CD4-positive, alpha-beta memory T cell (primary cell): ENCODE data around the gene PCBP3. TPM values are rescaled to one million over a fixed set of nuclear protein-coding genes. Genes with fewer than 3 reads are reported as not detected.

ENCODE experiments used
- CTCF ChIA-PET: fragments of 350-600 bp; sonication (Branson Sonifier 250); formaldehyde crosslinking; loops from one replicate; lab custom pipeline; 2021; ENCODE audit warnings: inconsistent platforms; ENCODE audit not compliant: partially characterized antibody; lab: Charles Lee
- POLR2A ChIA-PET: fragments of 350-600 bp; sonication (Branson Sonifier 250); formaldehyde crosslinking; loops from one replicate; lab custom pipeline; 2021; ENCODE audit not compliant: partially characterized antibody; lab: Charles Lee
- DNase-seq, 5 donors: peaks; one replicate each; pipeline versions ENCODE4 v3.0.0 to v3.0.0-alpha.2; 2020 to 2022; ENCODE audit warnings: mixed read lengths in 1 of 5
- H3K27ac ChIP-seq: one replicate; pipeline ENCODE4 v1.7.0; 2013; ENCODE audit warnings: low read depth, low read length
- H3K27me3 ChIP-seq: 2 replicates; pipeline ENCODE4 v1.7.0; 2013; ENCODE audit warnings: mild to moderate bottlenecking, low read length, moderate library complexity; ENCODE audit not compliant: insufficient read depth
- H3K36me3 ChIP-seq: 2 replicates; pipeline ENCODE4 v1.7.0; 2013; ENCODE audit warnings: mild to moderate bottlenecking, low read length, moderate library complexity; ENCODE audit not compliant: insufficient read depth
- H3K4me1 ChIP-seq: 2 replicates; pipeline ENCODE4 v1.7.0; 2013; ENCODE audit warnings: mild to moderate bottlenecking, low read length, moderate library complexity; ENCODE audit not compliant: insufficient read depth
- H3K4me3 ChIP-seq, 2 donors: one replicate each; pipeline ENCODE4 v1.7.0; 2013; ENCODE audit warnings: low read length in 2 of 2, mild to moderate bottlenecking in 1 of 2
- H3K9me3 ChIP-seq, 2 donors: one replicate each; pipeline ENCODE4 v1.7.0; 2013; ENCODE audit warnings: low read length in 2 of 2, control low read depth in 1 of 2; ENCODE audit not compliant: control insufficient read depth in 1 of 2
- H3K27ac Mint-ChIP-seq, 7 donors: one replicate each; pipeline ENCODE4 v1.8.0; 2020 to 2021; ENCODE audit warnings: mixed read lengths in 7 of 7, mild to moderate bottlenecking in 6 of 7, inconsistent platforms in 3 of 7, moderate library complexity in 3 of 7
- H3K27me3 Mint-ChIP-seq, 2 donors: one replicate each; pipeline ENCODE4 v1.8.0; 2020 to 2021; ENCODE audit warnings: mixed read lengths in 2 of 2
- H3K36me3 Mint-ChIP-seq, 2 donors: one replicate each; pipeline ENCODE4 v1.8.0; 2020 to 2021; ENCODE audit warnings: mixed read lengths in 2 of 2, inconsistent platforms in 1 of 2, mild to moderate bottlenecking in 1 of 2
- H3K4me1 Mint-ChIP-seq, 4 donors: one replicate each; pipeline ENCODE4 v1.8.0; 2020 to 2021; ENCODE audit warnings: mixed read lengths in 4 of 4, mild to moderate bottlenecking in 1 of 4
- H3K4me3 Mint-ChIP-seq, 8 donors: one replicate each; pipeline ENCODE4 v1.8.0; 2020 to 2021; ENCODE audit warnings: mixed read lengths in 8 of 8, mild to moderate bottlenecking in 7 of 8, moderate library complexity in 6 of 8, inconsistent platforms in 3 of 8
- H3K9me3 Mint-ChIP-seq, 8 donors: one replicate each; pipeline ENCODE4 v1.8.0; 2020 to 2021; ENCODE audit warnings: mixed read lengths in 8 of 8, mild to moderate bottlenecking in 5 of 8, inconsistent platforms in 3 of 8, moderate library complexity in 1 of 8
- intact Hi-C: fragments of 100-400 bp; cut with micrococcal nuclease; formaldehyde crosslinking; loops from one replicate; pipeline ENCODE4 v1.15.1; 2023
- polyA plus RNA-seq, 2 donors: library from polyadenylated mRNA; unstranded; fragments of 300-500 nt; fragmentation: Illumina TruSeq; gene quantifications; one replicate each; pipeline ENCODE4 v1.2.3, GENCODE V29; 2021
- total RNA-seq, 2 experiments: library from RNA; stranded (reverse); gene quantifications; one replicate each; pipeline ENCODE4 v1.2.3, GENCODE V29; 2021

Gene PCBP3
- total and polyA plus RNA-seq, 4 experiments from 2014 or later, result 0.36 to 1.6 (median 1.0) TPM

DNA sequence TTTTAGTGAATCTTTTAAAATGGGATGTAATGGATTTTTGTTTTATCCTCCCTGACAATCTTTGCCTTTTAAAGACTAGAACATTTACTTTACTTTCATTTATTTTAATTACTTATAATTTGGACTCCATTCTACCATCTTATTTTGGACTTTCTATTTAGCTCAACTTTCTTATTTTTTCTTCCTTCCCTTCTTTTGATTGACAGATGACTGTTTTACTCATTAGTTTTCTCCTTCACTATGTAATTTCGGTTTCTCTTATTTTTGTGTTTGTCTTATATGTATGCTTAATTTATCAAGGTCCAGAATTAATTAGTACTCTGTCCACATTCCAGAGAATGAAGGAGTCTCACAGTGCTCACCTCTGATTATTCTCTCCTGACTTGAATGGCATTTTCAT lies 109.9 kb downstream of the PCBP3 start:
- Mint-ChIP-seq H3K27me3 (no peaks in the 10 kb centered on the region), H3K9me3 (peaks cover 0 to 10% (median 7%) of the 10 kb centered on the region in 8 donors), H3K36me3 (peaks cover 0 to 4% of the 10 kb centered on the region in 2 donors), H3K4me1 (no peaks in the 10 kb centered on the region), H3K4me3 (no peak overlapping the region), H3K27ac (no peak overlapping the region)
- H3K27ac ChIP-seq, result no peak overlapping the region
- H3K4me1 ChIP-seq, result no peaks in the 10 kb centered on the region
- ChIA-PET CTCF (no interaction called here), POLR2A (no interaction called here)
- H3K27me3 ChIP-seq, result no peaks in the 10 kb centered on the region
- H3K9me3 ChIP-seq, result no peaks in the 10 kb centered on the region
- DNase-seq, result no peak
- intact Hi-C loops, result no loop called here
- H3K36me3 ChIP-seq, result no peaks in the 10 kb centered on the region
- no peak overlapping the region for H3K4me3 ChIP-seq

DNA sequence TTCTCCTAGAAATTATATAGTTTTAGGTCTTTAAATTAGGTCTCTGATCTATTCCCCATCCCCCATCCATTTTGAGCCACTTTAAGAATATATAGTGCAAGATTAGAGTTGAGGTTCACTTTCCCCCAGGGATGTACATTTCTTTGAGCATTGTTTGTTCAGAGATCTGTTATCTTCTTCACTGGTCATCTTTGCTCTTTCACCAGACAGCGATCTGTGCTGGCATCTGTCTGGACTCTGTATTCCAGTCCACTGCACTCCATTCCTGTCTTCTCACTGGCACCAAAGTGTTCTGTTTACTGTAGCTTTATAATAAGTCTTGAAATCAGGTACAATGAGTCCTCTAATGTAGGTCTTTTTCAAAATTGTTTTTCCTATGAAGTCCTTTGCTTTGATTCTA lies 112.5 kb downstream of the PCBP3 start:
- H3K27ac Mint-ChIP-seq, result no peak overlapping the region
- no peak overlapping the region for H3K27ac ChIP-seq
- no peak for DNase-seq
- H3K27me3 ChIP-seq, result no peaks in the 10 kb centered on the region
- intact Hi-C loops, result no loop called here
- H3K9me3 Mint-ChIP-seq, result peaks cover 0 to 10% (median 7%) of the 10 kb centered on the region in 8 donors
- no peak overlapping the region for H3K4me3 Mint-ChIP-seq
- H3K4me3 ChIP-seq, result no peak overlapping the region
- H3K4me1 ChIP-seq, result no peaks in the 10 kb centered on the region
- H3K36me3 ChIP-seq, result no peaks in the 10 kb centered on the region
- POLR2A ChIA-PET, result no interaction called here
- H3K27me3 Mint-ChIP-seq, result no peaks in the 10 kb centered on the region
- H3K36me3 Mint-ChIP-seq, result peaks cover 0 to 4% of the 10 kb centered on the region in 2 donors
- no peaks in the 10 kb centered on the region for H3K4me1 Mint-ChIP-seq
- H3K9me3 ChIP-seq, result no peaks in the 10 kb centered on the region
- CTCF ChIA-PET, result no interaction called here

DNA sequence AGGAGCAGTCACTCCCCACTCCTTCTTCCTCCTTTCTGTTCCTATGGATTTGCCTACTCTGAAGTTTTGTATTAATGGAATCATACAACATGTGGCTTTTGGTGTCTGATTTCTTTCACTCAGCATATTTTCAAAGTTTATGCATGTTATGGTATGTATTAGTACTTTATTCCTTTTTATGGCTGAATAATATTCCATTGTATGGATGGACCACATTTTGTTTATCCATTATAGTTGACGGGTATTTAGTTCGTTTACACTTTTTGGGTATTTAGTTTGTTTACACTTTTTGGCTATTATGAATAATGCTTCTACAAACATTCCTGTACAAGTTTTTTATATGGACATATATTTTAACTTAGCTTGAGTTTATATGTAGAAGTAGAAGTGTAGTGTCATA lies 113.1 kb downstream of the PCBP3 start:
- Histone ChIP-seq H3K9me3 (no peaks in the 10 kb centered on the region), H3K4me1 (no peaks in the 10 kb centered on the region), H3K27me3 (no peaks in the 10 kb centered on the region), H3K27ac (no peak overlapping the region), H3K4me3 (no peak overlapping the region), H3K36me3 (no peaks in the 10 kb centered on the region)
- Mint-ChIP-seq H3K27ac (no peak overlapping the region), H3K36me3 (peaks cover 0 to 9% of the 10 kb centered on the region in 2 donors), H3K4me3 (no peak overlapping the region), H3K27me3 (peaks cover 1 to 4% of the 10 kb centered on the region in 2 donors), H3K4me1 (no peaks in the 10 kb centered on the region), H3K9me3 (peaks cover 0 to 10% (median 7%) of the 10 kb centered on the region in 8 donors)
- DNase-seq, result no peak
- intact Hi-C loops, result no loop called here
- ChIA-PET CTCF (no interaction called here), POLR2A (no interaction called here)

DNA sequence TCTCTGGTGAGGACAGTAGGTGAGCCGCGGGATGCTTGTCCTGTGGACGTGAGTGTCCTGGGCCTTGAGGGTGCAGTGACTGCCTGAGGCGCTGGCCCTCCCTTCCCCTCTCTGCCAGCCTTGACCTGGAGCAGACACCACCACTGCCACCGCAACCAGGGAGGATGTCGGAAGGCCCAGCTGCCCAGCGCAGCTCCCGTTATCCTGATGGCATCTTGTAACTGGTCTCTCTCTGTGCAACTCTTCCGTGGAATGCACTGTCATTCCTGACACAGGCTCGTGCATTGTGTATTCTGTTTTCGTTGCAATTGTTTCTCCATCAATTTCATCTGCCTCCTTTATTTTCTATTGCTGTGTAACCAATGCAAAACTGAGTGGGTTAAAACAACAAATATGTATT lies 118.2 kb downstream of the PCBP3 start:
- H3K4me1 ChIP-seq, result peaks cover under 1% of the 10 kb centered on the region
- POLR2A ChIA-PET, result no interaction called here
- no peak overlapping the region for H3K4me3 ChIP-seq
- H3K27me3 ChIP-seq, result no peaks in the 10 kb centered on the region
- H3K27me3 Mint-ChIP-seq, result peaks cover 1 to 5% of the 10 kb centered on the region in 2 donors
- no peaks in the 10 kb centered on the region for H3K9me3 ChIP-seq
- H3K36me3 ChIP-seq, result no peaks in the 10 kb centered on the region
- no peak overlapping the region for H3K27ac ChIP-seq
- H3K4me1 Mint-ChIP-seq, result peaks cover 0 to 5% (median under 1%) of the 10 kb centered on the region in 4 donors
- H3K9me3 Mint-ChIP-seq, result peaks cover 0 to 1% (median 0%) of the 10 kb centered on the region in 8 donors
- no peak for DNase-seq
- intact Hi-C loops, result no loop called here
- CTCF ChIA-PET, result no interaction called here
- H3K36me3 Mint-ChIP-seq, result peaks cover 0 to 4% of the 10 kb centered on the region in 2 donors
- H3K4me3 Mint-ChIP-seq, result no peak overlapping the region
- H3K27ac Mint-ChIP-seq, result no peak overlapping the region

DNA sequence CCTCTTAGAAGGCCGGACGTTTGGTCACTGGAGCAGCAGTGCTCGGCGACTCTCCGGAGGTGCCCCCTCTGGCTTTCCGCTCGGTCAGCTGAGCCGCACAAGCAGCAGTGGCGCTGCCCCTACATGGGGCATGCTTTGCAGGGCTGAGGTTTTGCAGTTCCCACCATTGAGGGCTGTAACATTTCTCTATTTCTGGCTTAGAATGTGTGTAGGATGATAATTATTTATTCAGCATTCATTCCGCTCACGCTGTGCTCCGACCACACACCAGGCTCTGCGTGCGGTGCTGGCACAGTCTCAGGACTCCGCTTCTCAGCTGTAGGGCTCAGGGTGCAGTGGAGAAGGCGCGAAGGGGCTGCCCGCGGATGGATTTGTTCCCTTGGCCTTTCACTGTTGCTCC lies 119.5 kb downstream of the PCBP3 start:
- Histone ChIP-seq H3K9me3 (no peaks in the 10 kb centered on the region), H3K36me3 (no peaks in the 10 kb centered on the region), H3K27ac (no peak overlapping the region), H3K4me1 (peaks cover 14% of the 10 kb centered on the region), H3K4me3 (no peak overlapping the region), H3K27me3 (no peaks in the 10 kb centered on the region)
- Mint-ChIP-seq H3K27ac (no peak overlapping the region), H3K4me3 (no peak overlapping the region), H3K9me3 (peaks cover 0 to 1% (median 0%) of the 10 kb centered on the region in 8 donors), H3K36me3 (peaks cover 0 to 4% of the 10 kb centered on the region in 2 donors), H3K27me3 (peaks cover 1 to 5% of the 10 kb centered on the region in 2 donors), H3K4me1 (peaks cover 10 to 18% (median 11%) of the 10 kb centered on the region in 4 donors)
- ChIA-PET CTCF (no interaction called here), POLR2A (no interaction called here)
- DNase-seq, result no peak
- intact Hi-C loops, result no loop called here

DNA sequence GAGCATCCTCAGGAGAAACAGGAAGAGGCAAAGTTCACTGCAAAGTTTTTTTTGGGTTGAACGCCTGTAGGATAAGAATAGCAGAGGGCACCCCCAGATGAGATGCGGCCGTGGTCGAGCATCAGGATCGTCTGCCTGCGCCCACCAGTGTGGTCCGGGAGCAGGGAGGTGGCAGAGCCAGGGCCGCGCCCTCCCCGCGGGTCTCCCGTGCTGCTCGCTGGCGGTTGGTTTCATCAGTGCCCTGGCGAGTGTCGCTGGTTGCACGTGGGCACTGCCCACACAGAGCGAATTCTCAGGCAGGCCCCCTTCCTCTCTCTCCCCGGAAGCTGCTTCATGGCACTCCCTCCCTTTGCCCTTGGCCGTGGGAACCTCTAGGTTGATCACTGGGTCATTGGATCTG lies 120.0 kb downstream of the PCBP3 start:
- Histone ChIP-seq H3K4me1 (peaks cover 18% of the 10 kb centered on the region), H3K9me3 (no peaks in the 10 kb centered on the region), H3K4me3 (no peak overlapping the region), H3K27ac (no peak overlapping the region), H3K27me3 (no peaks in the 10 kb centered on the region), H3K36me3 (no peaks in the 10 kb centered on the region)
- peaks cover 0 to 1% (median 0%) of the 10 kb centered on the region in 8 donors for H3K9me3 Mint-ChIP-seq
- ChIA-PET POLR2A (no interaction called here), CTCF (no interaction called here)
- intact Hi-C loops, result no loop called here
- peaks cover 13 to 23% (median 15%) of the 10 kb centered on the region in 4 donors for H3K4me1 Mint-ChIP-seq
- peaks cover 1 to 5% of the 10 kb centered on the region in 2 donors for H3K27me3 Mint-ChIP-seq
- H3K36me3 Mint-ChIP-seq, result peaks cover 0 to 4% of the 10 kb centered on the region in 2 donors
- DNase-seq, result no peak
- H3K4me3 Mint-ChIP-seq, result no peak overlapping the region
- no peak overlapping the region for H3K27ac Mint-ChIP-seq

DNA sequence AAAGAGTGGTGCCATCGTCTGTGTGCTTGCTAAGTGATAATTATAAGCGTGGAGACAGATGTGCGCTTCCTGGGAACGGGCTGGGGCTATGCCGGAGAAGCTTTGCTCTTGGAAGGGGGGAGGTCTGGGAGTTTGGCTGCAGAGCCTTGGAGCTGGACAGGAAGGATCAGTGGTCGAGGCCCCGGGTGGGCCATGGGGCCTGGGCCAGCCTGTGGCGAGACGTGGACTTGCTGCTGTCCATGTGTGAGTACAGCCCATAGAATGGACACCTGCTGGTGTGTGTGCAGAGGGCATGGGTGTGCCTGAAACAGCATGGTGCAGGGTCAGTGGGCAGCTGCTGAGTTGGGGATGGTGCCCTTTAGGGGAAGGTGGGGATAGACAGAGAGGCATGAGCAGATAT lies 121.3 kb downstream of the PCBP3 start:
- intact Hi-C loops, result no loop called here
- peaks cover 0 to 1% (median 0%) of the 10 kb centered on the region in 8 donors for H3K9me3 Mint-ChIP-seq
- Histone ChIP-seq H3K36me3 (no peaks in the 10 kb centered on the region), H3K9me3 (no peaks in the 10 kb centered on the region), H3K4me3 (no peak overlapping the region), H3K27me3 (no peaks in the 10 kb centered on the region), H3K4me1 (peaks cover 21% of the 10 kb centered on the region), H3K27ac (no peak overlapping the region)
- no peak overlapping the region for H3K4me3 Mint-ChIP-seq
- H3K4me1 Mint-ChIP-seq, result peaks cover 14 to 26% (median 16%) of the 10 kb centered on the region in 4 donors
- CTCF ChIA-PET, result no interaction called here
- peak overlapping the region in 1 of 7 donors; percentile 48 for H3K27ac Mint-ChIP-seq
- H3K36me3 Mint-ChIP-seq, result peaks cover 0 to 4% of the 10 kb centered on the region in 2 donors
- H3K27me3 Mint-ChIP-seq, result peaks cover 1 to 5% of the 10 kb centered on the region in 2 donors
- POLR2A ChIA-PET, result no interaction called here
- no peak for DNase-seq
